Stimulated activated CD4-positive, alpha-beta T cell treated with anti-CD3 and anti-CD28 coated beads, Interleukin-2, amount 100 ng/mL, for 24 hours (primary cell): ENCODE measurements around the gene C9orf78.

Source experiments
- DNase-seq, 2 donors: peaks; one replicate each; pipeline ENCODE4 v3.0.0-alpha.2; 2020

Gene C9orf78

GRCh38 chr9:129839324-129840023 lies 4.4 kb upstream of the C9orf78 start:
- DNase-seq, result peak in 1 of 2 donors; percentile 28

GRCh38 chr9:129838707-129839259 lies 3.7 kb upstream of the C9orf78 start:
- peak; percentile 45 to 47 for DNase-seq

- peak; percentile 60 to 62 for DNase-seq
Observed at GRCh38 chr9:129836311-129837007, 1.4 kb upstream of the C9orf78 start.

GRCh38 chr9:129835860-129836223 lies 767 bp upstream of the C9orf78 start:
- DNase-seq, result no peak

- DNase-seq, result peak; percentile 53 to 54
Observed at GRCh38 chr9:129834489-129835127, 467 bp downstream of the C9orf78 start.

- DNase-seq, result no peak
Observed at GRCh38 chr9:129832982-129833381, 2.1 kb downstream of the C9orf78 start.

- no peak for DNase-seq
Observed at GRCh38 chr9:129828969-129829368, 6.1 kb downstream of the C9orf78 start.

GRCh38 chr9:129828051-129828450 lies 7.0 kb downstream of the C9orf78 start:
- DNase-seq, result no peak

GRCh38 chr9:129826759-129827158 lies 8.3 kb downstream of the C9orf78 start:
- DNase-seq, result no peak

GRCh38 chr9:129826344-129826743 lies 8.7 kb downstream of the C9orf78 start:
- DNase-seq, result no peak

GRCh38 chr9:129823935-129824601 lies 11.0 kb downstream of the C9orf78 start, which contains the start of gene TOR1A:
TSS of gene TOR1A (minus strand) at chr9:129824136. CDS start at chr9:129824085, 51 bp downstream.
- peak; percentile 93 to 94 for DNase-seq

- no peak for DNase-seq
Observed at GRCh38 chr9:129823542-129823934, 11.5 kb downstream of the C9orf78 start.

GRCh38 chr9:129822898-129823541 lies 12.1 kb downstream of the C9orf78 start:
- DNase-seq, result peak in 1 of 2 donors; percentile 29

- no peak for DNase-seq
Observed at GRCh38 chr9:129816501-129817435, 18.3 kb downstream of the C9orf78 start.

GRCh38 chr9:129815278-129815677 lies 19.8 kb downstream of the C9orf78 start:
- DNase-seq, result no peak

GRCh38 chr9:129814432-129815223 lies 20.4 kb downstream of the C9orf78 start:
- no peak for DNase-seq

- DNase-seq, result no peak
Observed at GRCh38 chr9:129813661-129814060, 21.4 kb downstream of the C9orf78 start.

- no peak for DNase-seq
Observed at GRCh38 chr9:129812385-129812784, 22.7 kb downstream of the C9orf78 start.

GRCh38 chr9:129811967-129812363 lies 23.1 kb downstream of the C9orf78 start:
- no peak for DNase-seq

GRCh38 chr9:129810788-129811187 lies 24.3 kb downstream of the C9orf78 start:
- DNase-seq, result no peak
